HepG2 (cell line): ENCODE measurements around the gene ZNF584. TPM values are rescaled to one million over a fixed set of nuclear protein-coding genes. Genes with fewer than 3 reads are reported as not detected.
A peak's percentile ranks its signal among the peaks of the same experiment; 100 is the strongest.

ENCODE experiments used
- CC2D1A ChIP-seq: sonication (generic); formaldehyde crosslinking; IDR thresholded peaks from 2 replicates; pipeline ENCODE4 v1.8.1; 2023; ENCODE audit warnings: mild to moderate bottlenecking, missing genetic modification reagents
- DNMT1 ChIP-seq: sonication (generic); formaldehyde crosslinking; IDR thresholded peaks from 2 replicates; pipeline ENCODE4 v1.5.1; 2020; ENCODE audit warnings: mild to moderate bottlenecking, missing genetic modification reagents
- ESRRA ChIP-seq: sonication (generic); formaldehyde crosslinking; IDR thresholded peaks from 2 replicates; pipeline ENCODE4 v1.5.1; 2020; ENCODE audit warnings: mild to moderate bottlenecking, low read depth, missing genetic modification reagents
- GTF3A ChIP-seq: sonication (generic); formaldehyde crosslinking; conservative IDR thresholded peaks from 2 replicates; pipeline ENCODE4 v1.4.0; 2020; ENCODE audit warnings: mild to moderate bottlenecking, missing genetic modification reagents
- NAIF1 ChIP-seq: sonication (generic); formaldehyde crosslinking; IDR thresholded peaks from 2 replicates; pipeline ENCODE4 v1.5.0; 2020; ENCODE audit warnings: mild to moderate bottlenecking, missing genetic modification reagents, borderline replicate concordance
- PAF1 ChIP-seq: IDR thresholded peaks from 2 replicates; pipeline ENCODE4 v1.6.1; 2016; ENCODE audit warnings: missing genetic modification reagents, missing compliant biosample characterization
- RFX1 ChIP-seq: fragments of 450-650 bp; IDR thresholded peaks from 2 replicates; pipeline ENCODE4 v1.6.1; 2017
- SALL1 ChIP-seq: sonication (generic); formaldehyde crosslinking; IDR thresholded peaks from 2 replicates; pipeline ENCODE4 v1.8.0; 2022; ENCODE audit warnings: mild to moderate bottlenecking, missing genetic modification reagents
- SAP130 ChIP-seq: IDR thresholded peaks from 2 replicates; pipeline ENCODE4 v1.6.1; 2016; ENCODE audit warnings: low read depth
- TGIF2 ChIP-seq: IDR thresholded peaks from 2 replicates; pipeline ENCODE4 v1.6.1; 2016; ENCODE audit warnings: control low read depth, missing compliant biosample characterization
- ZNF180 ChIP-seq: sonication (generic); formaldehyde crosslinking; IDR thresholded peaks from 2 replicates; pipeline ENCODE4 v1.4.0; 2020; ENCODE audit warnings: low read depth, missing genetic modification reagents, borderline replicate concordance
- ZNF460 ChIP-seq: sonication (generic); formaldehyde crosslinking; IDR thresholded peaks from 2 replicates; pipeline ENCODE4 v1.5.1; 2020; ENCODE audit warnings: missing genetic modification reagents, mild to moderate bottlenecking, borderline replicate concordance
- ZNF570 ChIP-seq: sonication (generic); formaldehyde crosslinking; IDR thresholded peaks from 2 replicates; pipeline ENCODE4 v1.4.0; 2020; ENCODE audit warnings: mild to moderate bottlenecking, missing genetic modification reagents, borderline replicate concordance
- polyA plus RNA-seq, 8 experiments: library from polyadenylated mRNA; depleted of rRNA in 3 of 8; stranded (reverse) in 7 of 8; unstranded in 1 of 8; fragments of >200 nt; fragmentation: Illumina TruSeq in 4 of 8; extraction: Trizol in 4 of 8; gene quantifications; 2 replicates each; pipeline versions ENCODE4 v1.2.1 to v1.2.3, GENCODE V29; 2011 to 2016; ENCODE audit warnings: low read depth in 4 of 8, missing spikeins in 1 of 8, mixed read lengths in 1 of 8; ENCODE audit not compliant: insufficient read depth in 1 of 8
- total RNA-seq, 5 experiments: library from RNA; depleted of rRNA; stranded (reverse); fragments of >200 nt; fragmentation: Illumina TruSeq; extraction: Trizol; gene quantifications; 2 replicates each; pipeline ENCODE4 v1.2.3, GENCODE V29; 2016; ENCODE audit warnings: low read depth in 1 of 5
- TF ChIP-seq, protein P1 (sequence below): sonication (generic); formaldehyde crosslinking; IDR thresholded peaks from 2 replicates; pipeline ENCODE4 v1.4.0; 2020; ENCODE audit warnings: mild to moderate bottlenecking, missing genetic modification reagents
- TF ChIP-seq, protein P2 (sequence below): sonication (generic); formaldehyde crosslinking; IDR thresholded peaks from 2 replicates; pipeline ENCODE4 v1.5.0; 2020; ENCODE audit warnings: missing genetic modification reagents
- TF ChIP-seq, protein P3 (sequence below): sonication (generic); formaldehyde crosslinking; IDR thresholded peaks from 2 replicates; pipeline ENCODE4 v1.8.1; 2023; ENCODE audit warnings: missing genetic modification reagents, mild to moderate bottlenecking, borderline replicate concordance
- TF ChIP-seq, protein P4 (sequence below): sonication (generic); formaldehyde crosslinking; IDR thresholded peaks from 2 replicates; pipeline ENCODE4 v1.4.0; 2020; ENCODE audit warnings: missing genetic modification reagents, borderline replicate concordance
- TF ChIP-seq, protein P5 (sequence below): sonication (generic); formaldehyde crosslinking; IDR thresholded peaks from 2 replicates; pipeline ENCODE4 v1.9.0; 2022; ENCODE audit warnings: missing genetic modification reagents, mild to moderate bottlenecking, borderline replicate concordance

ZNF584 gene
- total and polyA plus RNA-seq, 2 of the 13 experiments (the other 11 are each of a cell fraction or from before 2014, with no cell fraction given), result 2.4 to 7.0 TPM

DNA sequence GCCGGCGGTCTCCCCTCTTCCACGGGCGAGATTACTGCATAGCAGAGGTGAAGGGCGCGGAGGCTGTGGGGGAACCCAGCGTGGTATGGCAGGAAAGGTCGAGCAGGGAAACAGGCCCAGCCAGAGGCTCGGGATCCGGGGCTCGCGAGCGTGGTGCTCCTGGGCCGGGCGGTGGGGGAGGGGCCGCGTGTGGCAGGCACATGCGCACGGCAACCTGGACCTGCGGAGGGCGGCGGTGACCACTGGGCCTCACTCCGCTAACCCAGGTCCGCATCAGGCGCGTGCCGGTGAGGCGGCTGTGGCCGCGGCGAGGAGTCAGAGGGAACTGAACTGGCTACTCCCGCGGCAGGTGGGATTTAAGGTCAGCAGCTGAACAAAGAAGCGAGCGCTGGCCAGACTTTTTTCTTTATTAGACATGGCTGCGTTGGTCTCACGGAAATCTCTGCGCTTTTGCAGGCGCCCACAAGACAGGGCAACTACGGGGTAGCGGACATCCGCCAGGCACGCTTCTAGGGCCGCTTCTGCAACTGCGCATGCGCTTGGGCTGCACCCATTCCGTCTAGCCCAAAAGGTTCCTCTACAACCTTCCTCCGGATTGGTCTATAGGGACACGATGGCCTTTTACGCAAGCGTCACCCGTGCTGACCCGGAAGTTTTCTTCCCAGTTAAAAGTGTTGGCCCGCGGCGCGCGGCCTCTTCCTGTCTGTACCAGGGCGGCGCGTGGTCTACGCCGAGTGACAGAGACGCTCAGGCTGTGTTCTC is 21.7 kb upstream of the ZNF584 start, which contains the start of gene RPS5 (continued):
- TF ChIP-seq, protein P1, sequence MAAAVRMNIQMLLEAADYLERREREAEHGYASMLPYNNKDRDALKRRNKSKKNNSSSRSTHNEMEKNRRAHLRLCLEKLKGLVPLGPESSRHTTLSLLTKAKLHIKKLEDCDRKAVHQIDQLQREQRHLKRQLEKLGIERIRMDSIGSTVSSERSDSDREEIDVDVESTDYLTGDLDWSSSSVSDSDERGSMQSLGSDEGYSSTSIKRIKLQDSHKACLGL (CRISPR knock-in tag), result peak; percentile 81
- TF ChIP-seq, protein P2, sequence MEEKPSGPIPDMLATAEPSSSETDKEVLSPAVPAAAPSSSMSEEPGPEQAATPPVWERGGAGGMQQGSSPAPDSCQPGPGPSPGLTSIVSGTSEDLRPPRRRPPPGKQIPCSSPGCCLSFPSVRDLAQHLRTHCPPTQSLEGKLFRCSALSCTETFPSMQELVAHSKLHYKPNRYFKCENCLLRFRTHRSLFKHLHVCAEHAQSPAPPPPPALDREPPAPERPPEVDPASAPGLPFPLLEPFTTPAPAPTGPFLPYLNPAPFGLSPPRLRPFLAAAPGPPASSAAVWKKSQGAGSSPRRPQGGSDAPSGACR (CRISPR knock-in tag), result 0 out of 2 replicates have a peak, but pooled peaks have one; percentile 38
- TF ChIP-seq NAIF1 (CRISPR knock-in tag), result peak; percentile 87
- TF ChIP-seq ZNF180 (CRISPR knock-in tag), result 0 out of 2 replicates have a peak, but pooled peaks have one; percentile 32
- TF ChIP-seq GTF3A (CRISPR knock-in tag), result no peak
- TF ChIP-seq, protein P3, sequence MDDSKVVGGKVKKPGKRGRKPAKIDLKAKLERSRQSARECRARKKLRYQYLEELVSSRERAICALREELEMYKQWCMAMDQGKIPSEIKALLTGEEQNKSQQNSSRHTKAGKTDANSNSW (CRISPR knock-in tag), result peak; percentile 53; the same call in 1 of the 2 replicates
- no peak for TF ChIP-seq ZNF460 (CRISPR knock-in tag)
- TF ChIP-seq, protein P4, sequence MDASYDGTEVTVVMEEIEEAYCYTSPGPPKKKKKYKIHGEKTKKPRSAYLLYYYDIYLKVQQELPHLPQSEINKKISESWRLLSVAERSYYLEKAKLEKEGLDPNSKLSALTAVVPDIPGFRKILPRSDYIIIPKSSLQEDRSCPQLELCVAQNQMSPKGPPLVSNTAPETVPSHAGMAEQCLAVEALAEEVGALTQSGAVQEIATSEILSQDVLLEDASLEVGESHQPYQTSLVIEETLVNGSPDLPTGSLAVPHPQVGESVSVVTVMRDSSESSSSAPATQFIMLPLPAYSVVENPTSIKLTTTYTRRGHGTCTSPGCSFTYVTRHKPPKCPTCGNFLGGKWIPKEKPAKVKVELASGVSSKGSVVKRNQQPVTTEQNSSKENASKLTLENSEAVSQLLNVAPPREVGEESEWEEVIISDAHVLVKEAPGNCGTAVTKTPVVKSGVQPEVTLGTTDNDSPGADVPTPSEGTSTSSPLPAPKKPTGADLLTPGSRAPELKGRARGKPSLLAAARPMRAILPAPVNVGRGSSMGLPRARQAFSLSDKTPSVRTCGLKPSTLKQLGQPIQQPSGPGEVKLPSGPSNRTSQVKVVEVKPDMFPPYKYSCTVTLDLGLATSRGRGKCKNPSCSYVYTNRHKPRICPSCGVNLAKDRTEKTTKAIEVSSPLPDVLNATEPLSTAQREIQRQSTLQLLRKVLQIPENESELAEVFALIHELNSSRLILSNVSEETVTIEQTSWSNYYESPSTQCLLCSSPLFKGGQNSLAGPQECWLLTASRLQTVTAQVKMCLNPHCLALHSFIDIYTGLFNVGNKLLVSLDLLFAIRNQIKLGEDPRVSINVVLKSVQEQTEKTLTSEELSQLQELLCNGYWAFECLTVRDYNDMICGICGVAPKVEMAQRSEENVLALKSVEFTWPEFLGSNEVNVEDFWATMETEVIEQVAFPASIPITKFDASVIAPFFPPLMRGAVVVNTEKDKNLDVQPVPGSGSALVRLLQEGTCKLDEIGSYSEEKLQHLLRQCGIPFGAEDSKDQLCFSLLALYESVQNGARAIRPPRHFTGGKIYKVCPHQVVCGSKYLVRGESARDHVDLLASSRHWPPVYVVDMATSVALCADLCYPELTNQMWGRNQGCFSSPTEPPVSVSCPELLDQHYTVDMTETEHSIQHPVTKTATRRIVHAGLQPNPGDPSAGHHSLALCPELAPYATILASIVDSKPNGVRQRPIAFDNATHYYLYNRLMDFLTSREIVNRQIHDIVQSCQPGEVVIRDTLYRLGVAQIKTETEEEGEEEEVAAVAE, result peak; percentile 100
- no peak for TF ChIP-seq DNMT1 (CRISPR knock-in tag)
- TF ChIP-seq ZNF570 (CRISPR knock-in tag), result peak; percentile 35; the same call in 1 of the 2 replicates
- peak; percentile 48 for TF ChIP-seq SALL1 (CRISPR knock-in tag)
- 0 out of 2 replicates have a peak, but pooled peaks have one; percentile 68 for TF ChIP-seq TGIF2
- TF ChIP-seq RFX1, result no peak
- TF ChIP-seq CC2D1A (CRISPR knock-in tag), result no peak
- peak; percentile 97 for TF ChIP-seq SAP130 (CRISPR knock-in tag)
- TF ChIP-seq, protein P5, sequence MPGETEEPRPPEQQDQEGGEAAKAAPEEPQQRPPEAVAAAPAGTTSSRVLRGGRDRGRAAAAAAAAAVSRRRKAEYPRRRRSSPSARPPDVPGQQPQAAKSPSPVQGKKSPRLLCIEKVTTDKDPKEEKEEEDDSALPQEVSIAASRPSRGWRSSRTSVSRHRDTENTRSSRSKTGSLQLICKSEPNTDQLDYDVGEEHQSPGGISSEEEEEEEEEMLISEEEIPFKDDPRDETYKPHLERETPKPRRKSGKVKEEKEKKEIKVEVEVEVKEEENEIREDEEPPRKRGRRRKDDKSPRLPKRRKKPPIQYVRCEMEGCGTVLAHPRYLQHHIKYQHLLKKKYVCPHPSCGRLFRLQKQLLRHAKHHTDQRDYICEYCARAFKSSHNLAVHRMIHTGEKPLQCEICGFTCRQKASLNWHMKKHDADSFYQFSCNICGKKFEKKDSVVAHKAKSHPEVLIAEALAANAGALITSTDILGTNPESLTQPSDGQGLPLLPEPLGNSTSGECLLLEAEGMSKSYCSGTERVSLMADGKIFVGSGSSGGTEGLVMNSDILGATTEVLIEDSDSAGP, result peak; percentile 66
- TF ChIP-seq ESRRA (CRISPR knock-in tag), result peak; percentile 47; the same call in 1 of the 2 replicates
- TF ChIP-seq PAF1 (CRISPR knock-in tag), result no peak
